ENCODE results near the gene PPP2R2D.

PPP2R2D gene

DNA sequence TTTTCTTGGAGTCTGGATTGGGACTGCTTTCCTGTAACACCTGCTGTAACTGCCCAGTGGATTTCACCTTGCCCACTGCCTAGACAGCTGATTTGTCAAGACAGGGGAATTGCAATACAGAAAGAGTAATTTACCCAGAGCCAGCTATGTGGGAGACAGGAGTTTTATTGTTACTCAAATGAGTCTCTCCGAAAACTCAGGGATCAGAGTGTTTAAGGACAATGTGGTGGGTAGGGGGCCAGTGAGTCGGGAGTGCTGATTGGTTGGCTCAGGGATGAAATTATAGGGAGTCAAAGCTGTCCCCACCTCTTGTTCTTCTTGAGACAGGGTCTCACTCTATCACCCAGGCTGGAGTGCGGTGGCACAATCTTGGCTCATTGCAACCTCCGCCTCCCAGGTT, 106.2 kb downstream of the PPP2R2D start:
- no peak overlapping the region for H3K4me3 ChIP-seq (ENCODE audit: low read depth, low read length)
- TF ChIP-seq, protein P1, sequence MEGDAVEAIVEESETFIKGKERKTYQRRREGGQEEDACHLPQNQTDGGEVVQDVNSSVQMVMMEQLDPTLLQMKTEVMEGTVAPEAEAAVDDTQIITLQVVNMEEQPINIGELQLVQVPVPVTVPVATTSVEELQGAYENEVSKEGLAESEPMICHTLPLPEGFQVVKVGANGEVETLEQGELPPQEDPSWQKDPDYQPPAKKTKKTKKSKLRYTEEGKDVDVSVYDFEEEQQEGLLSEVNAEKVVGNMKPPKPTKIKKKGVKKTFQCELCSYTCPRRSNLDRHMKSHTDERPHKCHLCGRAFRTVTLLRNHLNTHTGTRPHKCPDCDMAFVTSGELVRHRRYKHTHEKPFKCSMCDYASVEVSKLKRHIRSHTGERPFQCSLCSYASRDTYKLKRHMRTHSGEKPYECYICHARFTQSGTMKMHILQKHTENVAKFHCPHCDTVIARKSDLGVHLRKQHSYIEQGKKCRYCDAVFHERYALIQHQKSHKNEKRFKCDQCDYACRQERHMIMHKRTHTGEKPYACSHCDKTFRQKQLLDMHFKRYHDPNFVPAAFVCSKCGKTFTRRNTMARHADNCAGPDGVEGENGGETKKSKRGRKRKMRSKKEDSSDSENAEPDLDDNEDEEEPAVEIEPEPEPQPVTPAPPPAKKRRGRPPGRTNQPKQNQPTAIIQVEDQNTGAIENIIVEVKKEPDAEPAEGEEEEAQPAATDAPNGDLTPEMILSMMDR (IDR thresholded peaks at IDR 0.05; ENCODE audit: low read depth, low read length): no peak

DNA sequence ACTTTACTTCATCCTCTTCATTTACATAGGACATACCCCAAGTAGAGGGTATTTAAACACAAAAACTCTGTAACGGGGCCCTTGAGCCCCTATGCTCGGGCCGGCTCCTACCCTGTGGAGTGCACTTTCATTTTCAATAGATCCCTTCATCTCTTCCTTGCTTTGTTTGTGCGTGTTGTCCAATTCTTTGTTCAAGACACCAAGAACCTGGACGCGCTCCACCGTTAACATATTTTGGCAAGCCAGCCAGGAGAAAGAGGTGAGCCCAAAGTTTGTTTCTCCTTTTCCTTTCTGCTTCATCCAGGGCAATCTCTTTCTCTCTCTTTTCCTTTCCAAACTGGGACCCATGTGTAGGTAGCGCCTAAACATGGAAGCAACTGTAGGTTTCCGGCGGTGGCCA, 106.9 kb downstream of the PPP2R2D start:
- H3K4me3 ChIP-seq (ENCODE audit: low read depth, low read length): no peak overlapping the region
- TF ChIP-seq, protein P1 (IDR thresholded peaks at IDR 0.05; ENCODE audit: low read depth, low read length): no peak

All from WI38 (cell line).